ENCODE data around the gene TMEM63B. TPM values are rescaled to one million over a fixed set of nuclear protein-coding genes. Genes with fewer than 3 reads are reported as not detected.

Gene TMEM63B
- total and polyA plus RNA-seq, 2 of the 8 experiments (the other 6 are each of a cell fraction or from before 2014, with no cell fraction given): 61.1 to 96.8 TPM

DNA sequence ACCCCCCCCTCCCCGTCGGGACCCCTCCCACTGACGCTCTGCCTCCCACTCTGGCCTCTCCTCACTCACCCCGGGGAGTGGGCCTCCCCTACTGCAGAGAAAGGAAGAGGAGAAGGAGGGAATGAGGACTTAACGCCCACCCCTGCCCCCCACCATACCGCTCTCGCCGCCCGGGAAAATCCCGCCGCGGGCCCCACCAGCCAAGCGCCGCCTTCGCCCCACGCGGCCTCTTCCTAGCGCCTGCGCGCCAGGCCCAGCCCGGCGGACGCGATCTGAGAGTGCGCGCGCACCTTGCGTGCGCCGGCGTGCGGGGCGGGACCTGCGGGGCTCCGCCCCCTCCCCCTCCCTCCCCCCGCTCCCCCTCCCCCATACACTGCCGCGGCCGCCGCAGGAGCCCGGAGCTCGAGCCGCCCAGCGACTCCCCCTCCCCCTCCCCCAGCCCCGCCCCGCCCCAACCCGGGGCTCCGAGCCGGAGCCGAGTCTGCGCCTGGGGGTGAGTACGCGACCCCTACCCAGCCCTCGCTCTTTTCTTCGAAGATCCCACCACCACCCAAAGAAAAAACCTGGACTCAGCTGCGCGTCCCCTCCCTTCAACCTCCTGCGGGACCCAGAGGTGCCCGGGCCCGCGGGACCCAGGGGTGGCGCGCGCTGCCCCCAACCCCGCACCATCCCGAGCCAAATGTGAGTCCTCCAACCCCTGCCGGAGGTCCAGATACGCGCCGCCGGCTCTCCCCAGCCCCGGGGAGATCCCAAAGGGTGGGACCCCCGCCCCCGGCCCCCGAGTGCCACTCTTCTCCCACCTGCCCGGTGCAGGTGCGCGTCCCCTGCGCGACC lies at the start of gene TMEM63B, which contains the start of gene MRPL14 (continued):
- TF ChIP-seq POLR2AphosphoS5 (IDR thresholded peaks at IDR 0.05; ENCODE audit: low read depth, low read length) (peak; percentile 70), HDAC2 (IDR thresholded peaks at IDR 0.05; ENCODE audit: borderline replicate concordance in 1 of 2, low read depth in 2 of 2, low read length in 2 of 2) (0 out of 4 replicates have a peak, but pooled peaks have one; percentile 12 to 33), RFX5 (IDR thresholded peaks at IDR 0.05; ENCODE audit: borderline replicate concordance, low read depth, low read length) (no peak), BACH1 (IDR thresholded peaks at IDR 0.05; ENCODE audit: low read length) (peak; percentile 64; the same call in 1 of the 2 replicates), KDM1A (IDR thresholded peaks at IDR 0.05; ENCODE audit: borderline replicate concordance, low read length) (0 out of 2 replicates have a peak, but pooled peaks have one; percentile 46), SRF (IDR thresholded peaks at IDR 0.05; ENCODE audit: low read depth, low read length) (no peak), YY1 (IDR thresholded peaks at IDR 0.05; ENCODE audit: low read depth, low read length) (no peak), SP1 (IDR thresholded peaks at IDR 0.05; ENCODE audit: low read depth, low read length) (no peak), RBBP5 (IDR thresholded peaks at IDR 0.05; ENCODE audit: borderline replicate concordance, low read depth, low read length) (0 out of 2 replicates have a peak, but pooled peaks have one; percentile 28), TAF1 (IDR thresholded peaks at IDR 0.05; ENCODE audit: low read depth, low read length) (peak; percentile 68), POLR2A (IDR thresholded peaks at IDR 0.05; ENCODE audit: control extremely low read depth in 1 of 2, low read depth in 2 of 2, low read length in 2 of 2) (peak; percentile 68 to 89)

Data from H1 (cell line).